HG03103 (cell line): Measurements from ENCODE around the gene U2SURP.
"Not testable (repeated sequence)": the region's sequence is repeated elsewhere in the genome, so short reads cannot be mapped to it uniquely, and the experiment has no call there.

ENCODE experiments used
- ATAC-seq: cut with Tn5 transposase; IDR thresholded peaks from one replicate; pipeline ENCODE4 v1.9.1; 2021; ENCODE audit warnings: low read depth; ENCODE audit not compliant: unreplicated experiment

The U2SURP gene

DNA sequence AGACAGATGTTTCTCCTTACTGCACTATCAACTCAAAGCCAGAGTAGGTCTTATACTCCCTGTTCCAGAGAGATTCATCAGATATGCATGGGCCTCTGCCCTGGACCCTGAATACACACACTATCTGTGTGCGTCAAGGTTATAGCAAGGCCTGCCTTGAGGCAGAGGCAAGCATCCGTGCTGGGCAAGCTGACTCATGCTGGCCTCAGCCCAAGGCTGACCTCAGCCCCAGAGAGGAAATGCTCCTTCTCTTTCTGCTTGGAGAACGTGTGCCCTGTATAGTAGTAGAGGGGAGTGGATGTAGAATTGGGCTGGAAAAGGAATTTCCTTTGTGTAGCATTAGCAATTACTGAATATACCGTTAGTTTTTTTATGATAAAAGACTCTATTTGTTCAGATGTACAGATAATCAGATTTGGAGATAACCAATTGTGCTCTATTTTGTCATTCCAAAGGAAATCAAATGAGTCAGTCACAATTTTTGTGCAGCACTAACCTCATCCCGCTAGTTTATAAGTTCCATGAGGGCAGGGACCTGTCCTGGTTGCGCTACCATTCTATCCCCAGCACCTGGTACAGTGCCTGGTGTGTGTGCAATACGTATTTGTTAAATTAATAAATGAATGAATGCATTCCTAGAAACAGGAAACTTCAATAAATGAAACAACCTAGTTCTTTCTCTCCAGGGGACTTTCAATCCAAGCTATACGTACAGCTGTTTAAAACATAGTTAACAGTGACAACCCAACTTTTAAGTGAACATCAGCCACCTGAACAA lies 24.6 kb upstream of the U2SURP start:
- no peak for ATAC-seq

DNA sequence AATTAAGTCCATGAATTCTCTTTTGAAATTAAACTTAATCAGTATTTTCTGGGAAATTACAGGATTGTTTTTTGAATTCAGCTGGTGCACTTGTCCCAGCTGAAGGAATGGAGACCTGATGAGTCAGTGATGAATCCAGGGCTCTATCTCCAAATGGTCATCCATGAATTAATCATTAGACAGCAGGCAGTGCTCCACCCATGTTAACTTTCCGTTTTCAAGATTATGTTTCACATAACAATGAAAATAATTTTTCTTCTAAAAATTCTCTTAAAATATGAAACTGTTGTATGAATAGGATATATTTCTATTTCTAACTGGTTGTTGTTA lies 24.0 kb upstream of the U2SURP start:
- ATAC-seq, result no peak

DNA sequence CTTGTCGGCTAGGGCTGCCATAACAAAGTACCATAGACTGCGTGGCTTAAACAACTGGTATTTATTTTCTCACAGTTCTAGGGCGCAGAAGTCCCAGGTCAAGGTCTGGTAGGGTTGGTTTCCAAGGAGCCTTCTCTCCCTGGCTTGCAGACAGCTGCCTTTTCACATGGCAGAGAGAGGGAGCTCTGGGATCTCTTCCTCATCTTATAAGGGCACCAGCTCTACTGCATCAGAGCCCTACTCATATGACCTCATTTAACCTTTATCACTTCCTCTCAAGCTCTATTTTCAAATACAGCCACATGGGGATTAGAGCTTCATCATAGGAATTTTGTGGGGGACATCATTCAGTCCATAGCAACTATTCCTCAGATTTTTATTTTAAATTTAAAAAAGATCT lies 20.3 kb upstream of the U2SURP start:
- no peak for ATAC-seq

DNA sequence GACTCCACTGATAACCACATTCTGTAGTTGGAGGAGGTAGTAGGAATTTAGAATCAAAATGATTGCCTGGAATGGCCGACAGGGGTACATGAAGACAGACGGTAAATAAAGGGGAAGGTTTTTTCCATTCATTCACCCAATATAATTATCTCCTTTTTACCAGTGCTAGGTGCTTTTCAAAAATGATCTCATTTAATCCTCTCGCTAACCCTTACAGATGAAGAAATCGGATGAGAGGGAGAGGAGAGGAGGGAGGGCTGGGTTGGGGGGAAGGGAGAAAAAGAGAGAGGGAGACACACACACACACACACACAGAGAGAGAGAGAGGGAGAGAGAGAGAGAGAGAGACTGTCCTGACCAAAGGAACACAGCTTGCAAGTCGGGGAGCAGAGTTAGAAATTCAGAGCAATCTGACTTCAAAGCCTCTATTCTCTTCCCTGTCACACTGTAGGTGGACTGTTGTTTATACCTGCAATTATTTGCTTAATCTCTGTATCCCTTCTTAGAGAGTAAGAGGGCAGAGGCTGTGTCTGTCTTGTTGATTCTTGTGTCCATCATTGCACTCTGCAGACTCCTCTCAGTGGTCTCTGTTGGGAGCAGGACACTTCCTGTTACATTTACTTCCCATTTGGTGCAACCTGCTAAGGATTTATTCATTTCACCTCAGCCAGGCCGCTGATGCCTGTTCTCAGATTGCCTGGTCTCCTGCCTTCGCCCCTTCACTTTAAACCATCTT lies 19.2 kb upstream of the U2SURP start:
- no peak for ATAC-seq

DNA sequence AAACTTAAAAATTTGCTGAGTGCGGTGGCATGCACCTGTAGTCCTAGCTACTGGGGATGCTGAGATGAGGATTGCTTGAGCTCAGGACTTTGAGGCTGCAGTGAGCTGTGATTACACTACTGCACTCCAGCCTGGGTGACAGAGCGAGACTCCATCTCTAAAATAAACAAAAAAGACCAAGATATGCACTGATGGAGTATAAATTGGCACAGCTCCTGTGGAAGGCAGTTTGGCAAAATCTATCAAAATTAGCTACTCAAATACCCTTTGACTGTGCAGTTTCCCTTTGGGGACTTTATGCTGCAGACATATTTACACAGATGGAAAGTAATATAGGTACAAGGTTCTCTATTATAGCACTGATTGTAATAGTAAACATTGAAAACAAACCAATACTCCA lies 18.1 kb upstream of the U2SURP start:
- ATAC-seq, result no peak

DNA sequence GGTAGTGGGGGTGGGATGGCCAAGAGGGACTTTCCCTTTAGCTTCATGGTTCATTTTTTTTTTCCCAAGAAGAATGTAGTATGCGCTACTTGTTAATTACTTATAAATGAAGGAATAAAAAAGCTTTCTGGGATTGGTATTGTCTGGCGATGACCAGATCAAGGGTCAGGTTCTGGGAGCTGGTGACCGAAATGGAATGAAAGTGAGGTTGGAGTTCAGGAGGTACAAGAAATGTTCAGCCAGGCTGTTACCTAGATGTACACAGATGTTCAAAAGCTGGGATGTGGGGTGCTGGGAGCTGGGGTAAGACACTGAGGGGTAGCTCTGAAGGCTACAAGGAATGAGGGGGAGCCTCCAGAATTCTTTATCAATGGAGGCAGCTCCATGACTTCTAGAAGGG lies 17.1 kb upstream of the U2SURP start:
- no peak for ATAC-seq

DNA sequence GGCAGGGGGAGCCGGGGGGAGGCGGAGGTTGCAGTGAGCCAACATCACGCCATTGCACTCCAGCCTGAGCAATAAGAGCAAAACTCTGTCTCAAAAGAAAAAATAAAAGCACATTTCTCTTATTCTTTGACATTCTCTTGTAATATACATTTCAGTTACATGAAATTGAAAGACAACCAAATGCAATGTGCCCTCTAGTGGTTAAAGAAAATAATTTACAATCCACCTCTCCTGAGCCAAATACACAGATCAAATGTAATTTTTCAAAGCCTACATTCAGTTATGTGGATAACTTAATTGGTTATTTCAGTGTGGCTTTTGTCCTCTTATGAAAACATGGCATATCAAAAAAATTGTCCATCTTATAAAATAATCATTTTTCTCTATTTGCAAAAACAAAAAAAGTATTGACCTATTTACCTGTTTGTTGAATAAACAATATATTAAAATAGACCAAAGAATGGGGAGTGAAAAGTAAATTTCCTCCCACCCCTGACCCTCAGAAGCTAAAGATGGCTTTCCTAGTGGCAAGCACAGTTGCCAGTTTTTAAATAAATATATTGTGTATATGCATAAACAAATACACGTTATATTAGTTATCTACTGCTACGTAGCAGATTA lies 14.2 kb upstream of the U2SURP start:
- no peak for ATAC-seq

DNA sequence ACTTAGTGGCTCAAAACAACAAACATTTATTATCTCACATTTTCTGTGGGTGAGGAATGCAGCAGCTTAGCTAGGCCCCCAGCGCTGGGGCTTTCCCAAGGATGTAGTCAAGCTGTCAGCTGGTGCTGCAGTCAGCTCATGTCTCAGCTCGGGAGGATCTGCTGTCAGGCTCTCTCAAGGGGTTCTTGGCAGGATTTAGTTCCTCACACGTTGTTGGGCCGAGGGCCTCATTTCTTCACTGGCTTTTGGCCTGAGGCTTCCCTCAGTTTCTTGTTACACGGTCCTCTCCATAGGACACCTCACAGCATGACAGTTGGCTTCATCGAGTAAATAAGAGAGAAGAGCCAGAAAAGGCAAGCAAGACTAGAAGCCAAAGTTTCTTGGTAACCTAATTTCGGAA lies 13.7 kb upstream of the U2SURP start:
- no peak for ATAC-seq

DNA sequence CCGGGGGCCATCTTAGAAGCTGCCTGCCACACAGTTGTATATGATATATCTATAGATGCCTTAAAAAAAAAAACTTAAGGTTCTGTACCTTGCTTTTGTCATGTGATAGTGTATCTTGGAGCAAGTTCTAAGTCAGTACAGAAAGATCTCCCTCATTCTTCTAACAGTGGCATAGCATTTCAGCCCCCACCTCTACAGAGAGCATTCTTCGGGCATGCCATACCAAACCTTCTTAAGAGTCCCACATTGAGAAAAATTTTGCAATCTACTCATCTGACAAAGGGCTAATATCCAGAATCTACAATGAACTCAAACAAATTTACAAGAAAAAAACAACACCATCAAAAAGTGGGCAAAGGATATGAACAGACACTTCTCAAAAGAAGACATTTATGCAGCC lies 13.1 kb upstream of the U2SURP start:
- ATAC-seq, result not testable (repeated sequence)

DNA sequence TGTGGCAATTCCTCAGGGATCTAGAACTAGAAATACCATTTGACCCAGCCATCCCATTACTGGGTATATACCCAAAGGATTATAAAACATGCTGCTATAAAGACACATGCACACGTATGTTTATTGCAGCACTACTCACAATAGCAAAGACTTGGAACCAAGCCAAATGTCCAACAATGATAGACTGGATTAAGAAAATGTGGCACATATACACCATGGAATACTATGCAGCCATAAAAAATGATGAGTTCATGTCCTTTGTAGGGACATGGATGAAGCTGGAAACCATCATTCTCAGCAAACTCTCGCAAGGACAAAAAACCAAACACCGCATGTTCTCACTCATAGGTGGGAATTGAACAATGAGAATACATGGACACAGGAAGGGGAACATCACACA lies 12.5 kb upstream of the U2SURP start:
- not testable (repeated sequence) for ATAC-seq

DNA sequence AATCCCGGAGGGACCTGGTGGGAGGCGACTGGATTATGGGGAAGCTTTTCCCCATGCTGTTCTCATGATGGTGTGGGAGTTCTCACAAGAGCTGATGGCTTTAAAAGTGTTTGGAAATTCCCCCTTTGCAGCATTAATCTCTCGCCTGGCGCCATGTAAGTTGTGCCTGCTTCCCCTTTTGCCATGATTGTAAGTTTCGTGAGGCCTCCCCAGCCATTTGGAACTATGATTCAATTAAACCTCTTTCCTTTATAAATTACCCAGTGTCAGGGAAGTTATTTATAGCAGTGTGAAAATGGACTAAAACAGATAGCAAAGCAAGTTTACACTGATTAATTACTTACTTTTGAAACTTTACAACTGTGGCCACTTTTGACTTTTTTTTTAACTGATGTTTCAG lies 10.6 kb upstream of the U2SURP start:
- ATAC-seq, result no peak

DNA sequence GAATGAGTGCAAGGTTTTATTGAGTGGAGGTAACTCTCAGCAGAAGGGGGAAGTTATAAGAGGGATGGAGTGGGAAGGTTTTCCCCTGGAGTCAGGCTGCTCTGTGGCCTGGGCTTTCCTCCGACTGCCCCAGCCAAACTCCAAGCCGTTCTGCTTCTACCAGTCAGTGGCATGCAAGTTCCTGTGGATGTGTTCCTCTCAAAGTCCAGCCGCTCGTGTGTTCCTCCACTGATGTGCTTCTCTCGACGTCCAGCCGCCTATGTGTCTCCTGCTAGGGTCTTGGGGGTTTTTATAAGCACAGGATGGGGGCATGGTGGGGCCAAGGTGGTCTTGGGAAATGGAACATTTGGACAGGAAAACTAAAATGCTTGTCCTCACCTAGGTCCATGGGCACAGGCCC lies 9.0 kb upstream of the U2SURP start:
- ATAC-seq, result no peak

GRCh38 chr3:142993958-142994442 lies 7.4 kb upstream of the U2SURP start:
- ATAC-seq, result no peak

DNA sequence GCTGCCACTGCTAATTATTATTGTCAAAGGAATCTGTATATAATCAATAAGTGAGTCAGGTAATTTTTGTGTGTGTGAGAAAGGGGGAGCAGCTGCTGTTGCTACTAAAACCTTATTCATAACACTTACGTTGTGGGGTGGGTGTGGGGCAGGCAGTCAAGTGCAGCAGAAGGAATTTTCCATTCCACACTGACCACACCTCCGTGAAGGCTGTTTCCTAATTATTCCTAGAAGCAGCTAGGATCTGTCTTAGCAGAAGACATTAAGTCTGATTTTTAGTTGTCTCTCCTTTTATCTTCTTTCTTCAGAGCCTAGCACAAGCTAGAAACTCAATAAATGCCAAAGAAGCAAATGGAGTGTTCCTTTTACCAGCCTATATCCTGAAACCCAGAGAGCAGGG lies 4.0 kb upstream of the U2SURP start:
- no peak for ATAC-seq

GRCh38 chr3:142998439-142998838 lies 2.9 kb upstream of the U2SURP start:
- ATAC-seq, result no peak

DNA sequence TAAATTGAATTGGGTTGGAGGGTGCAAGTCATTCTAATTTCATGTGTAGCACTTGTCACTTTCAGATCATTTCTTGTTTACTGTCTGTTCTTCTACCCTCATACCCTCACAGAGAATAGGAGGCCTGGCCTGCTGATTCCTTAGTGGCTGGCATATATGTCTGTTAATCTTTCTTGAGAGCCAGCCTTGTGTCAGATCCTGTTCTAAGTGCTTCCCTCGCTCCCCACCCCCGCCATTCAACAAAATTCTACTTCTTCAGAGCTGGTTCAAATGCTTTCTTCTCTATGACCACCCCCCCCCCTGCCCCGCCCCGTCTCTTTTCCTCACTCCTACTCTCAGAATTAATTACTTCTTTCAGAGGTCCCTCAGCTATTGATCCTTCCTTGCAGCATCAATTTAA lies 1.5 kb upstream of the U2SURP start:
- ATAC-seq, result no peak

DNA sequence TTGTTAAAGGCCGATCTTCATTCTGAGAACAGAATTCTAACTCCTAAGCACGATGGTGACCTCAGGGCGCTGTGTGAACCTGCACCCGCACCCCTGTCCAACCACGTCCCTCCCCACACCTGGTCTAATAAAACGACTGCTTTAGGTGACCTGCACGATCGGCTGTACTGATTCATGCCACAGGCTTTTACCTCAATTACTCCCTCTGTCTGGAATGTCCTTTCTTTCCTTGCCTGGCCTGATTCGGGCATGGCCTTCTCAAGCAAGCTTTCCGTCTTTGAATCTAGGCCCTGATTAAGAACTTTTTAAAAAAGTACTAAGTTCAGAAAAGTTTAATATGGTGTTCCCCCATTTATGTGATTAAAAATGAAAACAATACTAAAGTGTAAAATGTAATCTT lies 842 bp upstream of the U2SURP start:
- ATAC-seq, result no peak

DNA sequence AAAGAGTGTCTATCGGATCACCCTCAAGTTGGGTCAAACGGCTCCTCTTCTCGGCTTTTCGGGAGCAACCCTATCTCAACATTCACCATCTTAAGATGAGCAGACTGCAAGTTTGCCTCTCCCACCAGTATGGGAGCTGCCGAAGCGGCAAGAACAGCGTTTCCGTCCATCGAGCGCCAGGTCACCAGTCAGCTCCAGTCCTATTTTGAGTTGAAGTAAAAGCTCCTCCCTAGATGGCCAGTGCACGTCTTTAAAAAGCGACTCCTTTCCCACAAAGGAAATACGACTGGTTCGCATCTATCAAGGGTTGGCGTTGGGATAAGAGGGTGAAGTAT lies 369 bp upstream of the U2SURP start:
- ATAC-seq, result peak; percentile 65

- peak; percentile 33 for ATAC-seq
Measured at GRCh38 chr3:143002083-143002712, 828 bp downstream of the U2SURP start.

GRCh38 chr3:143002727-143003126 lies 1.4 kb downstream of the U2SURP start:
- no peak for ATAC-seq

- ATAC-seq, result no peak
Measured at GRCh38 chr3:143004823-143005222, 3.5 kb downstream of the U2SURP start.
